Measurements from ENCODE around the gene ZNF418. TPM values are rescaled to one million over a fixed set of nuclear protein-coding genes. Genes with fewer than 3 reads are reported as not detected.
A peak's percentile ranks its signal among the peaks of the same experiment; 100 is the strongest.

Gene ZNF418
- total and polyA plus RNA-seq, 2 of the 13 experiments (the other 11 are each of a cell fraction or from before 2014, with no cell fraction given): 0.07 to 0.27 TPM

- peak; percentile 56; the same call in 1 of the 2 replicates for TF ChIP-seq MEIS1 (CRISPR knock-in tag; IDR thresholded peaks at IDR 0.05; ENCODE audit: borderline replicate concordance)
- peak; percentile 100 for TF ChIP-seq GMEB1 (CRISPR knock-in tag; IDR thresholded peaks at IDR 0.05; ENCODE audit: borderline replicate concordance)
- 0 out of 2 replicates have a peak, but pooled peaks have one; percentile 37 for TF ChIP-seq RCOR2 (CRISPR knock-in tag; IDR thresholded peaks at IDR 0.05)
- TF ChIP-seq ZNF232 (CRISPR knock-in tag; IDR thresholded peaks at IDR 0.05; ENCODE audit: borderline replicate concordance): peak; percentile 21; the same call in 1 of the 2 replicates
- peak; percentile 69; the same call in 1 of the 2 replicates for TF ChIP-seq SIN3A (IDR thresholded peaks at IDR 0.05; ENCODE audit: borderline replicate concordance, low read depth, low read length)
- TF ChIP-seq ZXDC (CRISPR knock-in tag; IDR thresholded peaks at IDR 0.05): 0 out of 2 replicates have a peak, but pooled peaks have one; percentile 38
- peak; percentile 34; the same call in 1 of the 2 replicates for TF ChIP-seq ZKSCAN8 (CRISPR knock-in tag; IDR thresholded peaks at IDR 0.05; ENCODE audit: borderline replicate concordance)
- peak; percentile 77 for TF ChIP-seq CTCF (CRISPR knock-in tag; IDR thresholded peaks at IDR 0.05)
- 0 out of 2 replicates have a peak, but pooled peaks have one; percentile 42 for TF ChIP-seq ZNF737 (CRISPR knock-in tag; IDR thresholded peaks at IDR 0.05; ENCODE audit: borderline replicate concordance)
- peak; percentile 64; the same call in 1 of the 2 replicates for TF ChIP-seq HNF1B (CRISPR knock-in tag; IDR thresholded peaks at IDR 0.05)
- peak; percentile 33; the same call in 1 of the 2 replicates for TF ChIP-seq JUND (CRISPR knock-in tag; IDR thresholded peaks at IDR 0.05)
- TF ChIP-seq ZNF772 (CRISPR knock-in tag; IDR thresholded peaks at IDR 0.05): peak; percentile 18; the same call in 1 of the 2 replicates
- 0 out of 2 replicates have a peak, but pooled peaks have one; percentile 64 for TF ChIP-seq ZNF558 (CRISPR knock-in tag; IDR thresholded peaks at IDR 0.05; ENCODE audit: borderline replicate concordance)
- peak; percentile 95 for TF ChIP-seq SP2 (CRISPR knock-in tag; IDR thresholded peaks at IDR 0.05)
- TF ChIP-seq MED1 (CRISPR knock-in tag; IDR thresholded peaks at IDR 0.05): peak; percentile 41; the same call in 1 of the 2 replicates
- TF ChIP-seq NFYC (CRISPR knock-in tag; IDR thresholded peaks at IDR 0.05): peak; percentile 96
- TF ChIP-seq ZNF709 (CRISPR knock-in tag; IDR thresholded peaks at IDR 0.05): peak; percentile 53; the same call in 1 of the 2 replicates
- TF ChIP-seq KMT2B (CRISPR knock-in tag; IDR thresholded peaks at IDR 0.05): peak; percentile 87
- TF ChIP-seq DR1 (CRISPR knock-in tag; IDR thresholded peaks at IDR 0.05): 0 out of 2 replicates have a peak, but pooled peaks have one; percentile 44
These were observed 18.8 kb downstream of the ZNF418 start, which contains the start of gene ZNF417 (continued) for GRCh38 chr19:57916168-57916995.

Data from HepG2 (cell line).